Endothelial cell of umbilical vein (primary cell): ENCODE measurements around the gene VWA8. TPM values are rescaled to one million over a fixed set of nuclear protein-coding genes. Genes with fewer than 3 reads are reported as not detected.

Source experiments
- BruUV-seq: library from RNA; stranded (reverse); fragments of 400-500 nt; replicated peaks from 2 replicates; lab custom pipeline; 2021; lab: Mats Ljungman, UMichigan
- CTCF ChIA-PET: fragments of 300-600, 350-600 bp; sonication (Branson Sonifier 250); formaldehyde crosslinking; loops from one replicate; lab custom pipeline; 2021; ENCODE audit warnings: antibody characterized with exemption, inconsistent platforms; lab: Charles Lee
- POLR2A ChIA-PET: fragments of 300-600, 350-600 bp; sonication (Branson Sonifier 250); formaldehyde crosslinking; loops from one replicate; lab custom pipeline; 2021; ENCODE audit warnings: antibody characterized with exemption, inconsistent platforms; lab: Charles Lee
- DNase-seq: peaks from one replicate; pipeline ENCODE4 v3.0.0-alpha.2; 2011; ENCODE audit warnings: low read depth, low spot score
- FAIRE-seq: peaks from 2 replicates; lab custom pipeline; 2011; peaks lifted over from hg19 to GRCh38; lab: Jason Lieb, UNC
- H2AFZ ChIP-seq: 2 replicates; pipeline ENCODE4 v1.6.0; 2012; ENCODE audit warnings: low read depth, low read length, control low read depth, inconsistent platforms
- H3K27ac ChIP-seq: 2 replicates; pipeline ENCODE4 v1.5.1; 2011; ENCODE audit warnings: low read depth, mild to moderate bottlenecking, control low read depth, low read length, moderate library complexity; ENCODE audit not compliant: insufficient read depth
- H3K27me3 ChIP-seq, 2 experiments: 2 replicates each; pipeline versions ENCODE4 v1.6.0 to v1.6.1; 2011; ENCODE audit warnings: low read length in 2 of 2, mixed read lengths in 1 of 2; ENCODE audit not compliant: control insufficient read depth in 2 of 2, insufficient read depth in 2 of 2
- H3K36me3 ChIP-seq, 2 experiments: 2 replicates in 1 of 2; 3 replicates in 1 of 2; pipeline ENCODE4 v1.5.1; 2011; ENCODE audit warnings: low read length in 2 of 2, mild to moderate bottlenecking in 1 of 2, moderate library complexity in 1 of 2; ENCODE audit not compliant: control insufficient read depth in 2 of 2, insufficient read depth in 2 of 2; ENCODE audit errors: extremely low read depth in 1 of 2
- H3K4me1 ChIP-seq: 3 replicates; pipeline ENCODE4 v1.5.1; 2011; ENCODE audit warnings: mild to moderate bottlenecking, low read length; ENCODE audit not compliant: control insufficient read depth, insufficient read depth; ENCODE audit errors: extremely low read depth
- H3K4me2 ChIP-seq: 2 replicates; pipeline ENCODE4 v1.6.1; 2011; ENCODE audit warnings: low read length, control low read depth, mixed read lengths; ENCODE audit not compliant: insufficient read depth
- H3K4me3 ChIP-seq, 3 experiments: fragments of 200-600 bp in 1 of 3; sonication (generic), shearing (Covaris generic) in 1 of 3; replicated peaks in 1 of 3; 2 replicates each; pipeline ENCODE4 v1.5.1; 2011 to 2016; ENCODE audit warnings: control low read depth in 3 of 3, low read length in 3 of 3, mild to moderate bottlenecking in 2 of 3, inconsistent platforms in 1 of 3, low read depth in 1 of 3, moderate library complexity in 1 of 3; ENCODE audit not compliant: insufficient read depth in 1 of 3
- H3K79me2 ChIP-seq: 2 replicates; pipeline ENCODE4 v1.6.0; 2012; ENCODE audit warnings: low read length, inconsistent platforms; ENCODE audit not compliant: control insufficient read depth, insufficient read depth
- H3K9ac ChIP-seq: replicated peaks from 2 replicates; pipeline ENCODE3; 2011; ENCODE audit warnings: low read length, control low read depth; ENCODE audit not compliant: insufficient read depth; ENCODE audit errors: extremely low read depth
- H3K9me1 ChIP-seq: replicated peaks from 3 replicates; pipeline ENCODE4 v1.6.0; 2011; ENCODE audit warnings: mild to moderate bottlenecking, low read length; ENCODE audit not compliant: control insufficient read depth, insufficient read depth; ENCODE audit errors: extremely low read depth
- H3K9me3 ChIP-seq: replicated peaks from 2 replicates; pipeline ENCODE4 v1.5.1; 2012; ENCODE audit warnings: low read length, inconsistent platforms; ENCODE audit not compliant: control insufficient read depth, insufficient read depth
- H4K20me1 ChIP-seq: replicated peaks from 2 replicates; pipeline ENCODE3; 2011; ENCODE audit warnings: mild to moderate bottlenecking, low read length; ENCODE audit not compliant: control insufficient read depth, insufficient read depth; ENCODE audit errors: extremely low read depth
- CTCF ChIP-seq, 2 donors: IDR thresholded peaks; 1 replicate in 1 of 2; 2 replicates in 1 of 2; pipeline ENCODE4 v1.5.1; 2011; ENCODE audit warnings: low read length in 2 of 2, mild to moderate bottlenecking in 2 of 2, moderate library complexity in 2 of 2, control low read depth in 1 of 2, inconsistent platforms in 1 of 2, low read depth in 1 of 2; ENCODE audit not compliant: insufficient read depth in 1 of 2; ENCODE audit errors: extremely low read depth in 1 of 2
- EZH2 ChIP-seq: IDR thresholded peaks from 2 replicates; pipeline ENCODE4 v1.6.1; 2012; ENCODE audit warnings: borderline replicate concordance, low read depth, mild to moderate bottlenecking, moderate library complexity, low read length, inconsistent platforms; ENCODE audit not compliant: severe bottlenecking
- FOS ChIP-seq: IDR thresholded peaks from 2 replicates; pipeline ENCODE4 v1.6.1; 2011; ENCODE audit warnings: mild to moderate bottlenecking, low read length, moderate library complexity, borderline replicate concordance; ENCODE audit not compliant: insufficient read depth
- GATA2 ChIP-seq: IDR thresholded peaks from 2 replicates; pipeline ENCODE4 v1.7.0; 2011; ENCODE audit warnings: low read depth, mild to moderate bottlenecking, moderate library complexity, mixed read lengths, low read length; ENCODE audit not compliant: insufficient read length, insufficient read depth
- JUN ChIP-seq: IDR thresholded peaks from 2 replicates; pipeline ENCODE4 v1.6.1; 2011; ENCODE audit warnings: borderline replicate concordance, low read depth; ENCODE audit not compliant: insufficient read length, insufficient read depth
- MAX ChIP-seq: IDR thresholded peaks from 2 replicates; pipeline ENCODE4 v1.6.1; 2011; ENCODE audit not compliant: insufficient read depth, insufficient read length
- MYC ChIP-seq: IDR thresholded peaks from one replicate; pipeline ENCODE4 v1.6.1; 2011; ENCODE audit warnings: mild to moderate bottlenecking, low read depth, low read length
- POLR2A ChIP-seq: IDR thresholded peaks from 2 replicates; pipeline ENCODE4 v1.6.1; 2012; ENCODE audit warnings: low read depth, mild to moderate bottlenecking, control low read depth, low read length
- POLR2AphosphoS5 ChIP-seq: IDR thresholded peaks from 2 replicates; pipeline ENCODE4 v1.6.1; 2012; ENCODE audit warnings: low read depth, mild to moderate bottlenecking, control low read depth, low read length, moderate library complexity; ENCODE audit not compliant: insufficient read depth
- dilution Hi-C: fragments of 300-500 bp; cut with MboI; formaldehyde crosslinking; loops from one replicate; pipeline ENCODE4 v1.15.0; 2019; ENCODE audit warnings: low sequenced_read_pairs; ENCODE audit not compliant: extremely low pct_ligation_motif_present
- intact Hi-C: fragments of 100-400 bp; cut with micrococcal nuclease; formaldehyde crosslinking; loops from one replicate; pipeline ENCODE4 v1.10.0; 2022
- polyA plus RNA-seq, 4 experiments: library from polyadenylated mRNA; depleted of rRNA in 3 of 4; stranded (reverse) in 3 of 4; unstranded in 1 of 4; fragments of >200 nt; gene quantifications; 2 replicates each; pipeline versions ENCODE4 v1.2.1 to v1.2.3, GENCODE V29; 2011 to 2012; ENCODE audit warnings: missing spikeins in 1 of 4
- total RNA-seq: library from RNA; stranded (reverse); gene quantifications from 2 replicates; pipeline ENCODE4 v1.2.3, GENCODE V29; 2021

VWA8 gene
- total and polyA plus RNA-seq, 2 donors (not counting 3 experiments of a cell fraction or from before 2014, with no cell fraction given): 2.9 to 11.3 TPM

- Histone ChIP-seq H3K4me2 (no peak overlapping the region), H3K27me3 (no peaks in the 10 kb centered on the region), H3K9ac (no peak overlapping the region), H3K9me3 (no peaks in the 10 kb centered on the region), H3K4me1 (no peaks in the 10 kb centered on the region), H3K27ac (no peak overlapping the region), H3K9me1 (no peaks in the 10 kb centered on the region), H2AFZ (no peak overlapping the region), H3K36me3 (no peaks in the 10 kb centered on the region), H4K20me1 (no peaks in the 10 kb centered on the region), H3K4me3 (no peak overlapping the region), H3K79me2 (no peaks in the 10 kb centered on the region)
- DNase-seq: no peak
- POLR2A ChIA-PET: no interaction called here
- dilution Hi-C loops: no loop called here
- CTCF ChIA-PET: no interaction called here
- no peak for FAIRE-seq
- no TSS peak for BruUV-seq
- no peak for TF ChIP-seq POLR2A
- no peak for TF ChIP-seq MAX
- no peak for TF ChIP-seq MYC
- TF ChIP-seq JUN: no peak
- TF ChIP-seq FOS: no peak
- no peak for TF ChIP-seq GATA2
- no peak for TF ChIP-seq CTCF (IDR thresholded peaks at IDR 0.05; ENCODE audit: extremely low read depth in 1 of 2, insufficient read depth in 1 of 2, low read depth in 1 of 2, low read length in 2 of 2)
- TF ChIP-seq EZH2: no peak
- no peak for TF ChIP-seq POLR2AphosphoS5
- intact Hi-C loops: no loop called here
These were observed 252.2 kb downstream of the VWA8 start for GRCh38 chr13:41708713-41709112.
